Esophagus squamous epithelium (tissue), 4 donors: ENCODE measurements around the gene ZNF543.

Experiments
- POLR2A ChIP-seq, 4 donors: fragments of 450-650 bp; IDR thresholded peaks; one replicate each; pipeline ENCODE4 v1.6.1; 2017; ENCODE audit warnings: antibody characterized with exemption in 4 of 4, mild to moderate bottlenecking in 4 of 4, moderate library complexity in 3 of 4
- TF ChIP-seq, protein P1 (sequence below), 6 experiments: fragments of 450-650 bp in 4 of 6; fragments of 200-600 bp in 2 of 6; sonication (generic) in 2 of 6; IDR thresholded peaks; one replicate each; pipeline ENCODE4 v1.5.1; 2016 to 2019; ENCODE audit warnings: antibody characterized with exemption in 6 of 6, mild to moderate bottlenecking in 4 of 6, moderate library complexity in 4 of 6

DNA sequence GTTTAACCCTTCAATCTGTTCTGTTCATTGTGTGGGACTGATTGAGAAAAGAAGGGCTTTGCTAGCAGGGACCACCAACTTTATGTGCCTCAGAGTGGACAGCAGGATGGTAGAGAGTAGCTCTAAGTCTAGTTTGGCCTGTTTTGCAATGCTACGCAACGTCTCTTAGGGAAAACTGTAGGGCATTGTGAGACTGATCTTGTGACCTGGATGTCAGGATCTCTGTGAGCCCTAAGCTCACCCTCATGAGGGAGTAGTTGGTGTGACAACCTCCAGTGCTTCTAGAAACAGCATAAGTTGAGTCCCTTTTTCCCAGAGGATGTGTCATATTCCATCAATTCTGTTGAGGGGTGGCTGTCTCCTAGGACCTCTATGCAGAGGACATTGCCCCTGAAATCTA lies 9.5 kb upstream of the ZNF543 start:
- TF ChIP-seq, protein P1, sequence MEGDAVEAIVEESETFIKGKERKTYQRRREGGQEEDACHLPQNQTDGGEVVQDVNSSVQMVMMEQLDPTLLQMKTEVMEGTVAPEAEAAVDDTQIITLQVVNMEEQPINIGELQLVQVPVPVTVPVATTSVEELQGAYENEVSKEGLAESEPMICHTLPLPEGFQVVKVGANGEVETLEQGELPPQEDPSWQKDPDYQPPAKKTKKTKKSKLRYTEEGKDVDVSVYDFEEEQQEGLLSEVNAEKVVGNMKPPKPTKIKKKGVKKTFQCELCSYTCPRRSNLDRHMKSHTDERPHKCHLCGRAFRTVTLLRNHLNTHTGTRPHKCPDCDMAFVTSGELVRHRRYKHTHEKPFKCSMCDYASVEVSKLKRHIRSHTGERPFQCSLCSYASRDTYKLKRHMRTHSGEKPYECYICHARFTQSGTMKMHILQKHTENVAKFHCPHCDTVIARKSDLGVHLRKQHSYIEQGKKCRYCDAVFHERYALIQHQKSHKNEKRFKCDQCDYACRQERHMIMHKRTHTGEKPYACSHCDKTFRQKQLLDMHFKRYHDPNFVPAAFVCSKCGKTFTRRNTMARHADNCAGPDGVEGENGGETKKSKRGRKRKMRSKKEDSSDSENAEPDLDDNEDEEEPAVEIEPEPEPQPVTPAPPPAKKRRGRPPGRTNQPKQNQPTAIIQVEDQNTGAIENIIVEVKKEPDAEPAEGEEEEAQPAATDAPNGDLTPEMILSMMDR (IDR thresholded peaks at IDR 0.05), result no peak
- no peak for TF ChIP-seq POLR2A (IDR thresholded peaks at IDR 0.05)
